GM10847 (cell line): Measurements from ENCODE around the gene ERBB4.

Experiments used
- POLR2A ChIP-seq: IDR thresholded peaks from 2 replicates; pipeline ENCODE4 v1.6.1; 2011; ENCODE audit not compliant: insufficient read length; ENCODE audit errors: extremely low read depth

Gene ERBB4

GRCh38 chr2:212484563-212485080 is 54.0 kb downstream of the ERBB4 start:
- TF ChIP-seq POLR2A: no peak

DNA sequence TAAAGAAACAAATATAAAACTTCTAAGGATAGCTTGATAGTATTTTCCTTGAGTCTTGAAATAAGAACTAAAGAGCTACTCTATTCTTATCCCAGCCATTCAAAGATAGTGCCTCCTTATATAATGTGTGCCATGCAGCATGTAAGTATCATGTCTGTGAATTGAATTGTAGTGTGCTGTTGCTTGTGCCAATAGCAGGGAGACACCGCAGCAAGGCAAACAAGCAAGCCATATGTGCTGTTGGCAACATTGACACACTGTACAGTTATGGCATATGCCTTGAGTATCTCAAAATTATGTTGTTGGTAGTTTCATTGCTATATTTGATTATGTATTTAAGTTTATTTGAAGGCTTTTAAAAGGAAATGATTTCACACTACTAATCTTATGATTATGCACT is 58.2 kb downstream of the ERBB4 start:
- TF ChIP-seq POLR2A: no peak

GRCh38 chr2:212477571-212477970 is 61.0 kb downstream of the ERBB4 start:
- TF ChIP-seq POLR2A: no peak

GRCh38 chr2:212473211-212473610 is 65.4 kb downstream of the ERBB4 start:
- TF ChIP-seq POLR2A: no peak

- TF ChIP-seq POLR2A: no peak
Observed at GRCh38 chr2:212465456-212465855, 73.1 kb downstream of the ERBB4 start.

DNA sequence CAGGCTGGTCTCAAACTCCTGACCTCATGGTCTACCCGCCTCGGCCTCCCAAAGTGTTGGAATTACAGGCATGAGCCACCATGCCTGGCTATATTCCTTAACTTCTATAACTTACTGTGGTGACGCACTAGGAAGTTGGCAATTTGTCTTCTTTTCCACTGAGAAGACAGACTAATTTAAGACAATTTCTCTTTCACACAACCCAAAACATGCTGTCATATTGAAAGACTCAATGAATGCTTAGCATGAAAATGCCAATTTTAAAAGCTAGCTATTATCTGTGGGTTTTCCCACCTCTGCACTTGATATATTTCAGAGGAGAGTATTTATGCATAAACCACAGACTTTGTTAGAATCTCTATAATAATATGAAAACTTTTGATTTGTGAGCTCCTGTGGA is 84.5 kb downstream of the ERBB4 start:
- no peak for TF ChIP-seq POLR2A

DNA sequence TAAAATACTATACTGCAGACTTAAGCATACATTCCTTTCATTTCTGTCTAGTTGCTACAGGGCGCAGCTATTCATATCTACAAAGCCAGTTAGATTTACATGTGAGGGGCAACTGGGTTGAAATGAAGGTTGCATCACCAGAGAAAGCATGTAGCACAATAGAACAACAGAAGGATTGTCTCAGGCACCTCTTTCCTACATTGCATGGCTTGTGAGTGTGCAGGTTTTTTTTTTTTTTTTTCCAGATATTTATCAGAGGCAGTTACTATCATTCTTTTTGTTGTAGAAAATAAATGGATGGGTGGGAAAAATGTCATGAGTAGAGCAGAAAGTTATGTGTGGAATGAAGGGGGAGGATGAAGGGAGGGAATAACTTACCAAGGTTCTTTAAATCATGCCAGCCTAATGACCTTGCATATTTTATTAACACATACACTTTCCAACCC is 86.8 kb downstream of the ERBB4 start:
- TF ChIP-seq POLR2A: no peak

DNA sequence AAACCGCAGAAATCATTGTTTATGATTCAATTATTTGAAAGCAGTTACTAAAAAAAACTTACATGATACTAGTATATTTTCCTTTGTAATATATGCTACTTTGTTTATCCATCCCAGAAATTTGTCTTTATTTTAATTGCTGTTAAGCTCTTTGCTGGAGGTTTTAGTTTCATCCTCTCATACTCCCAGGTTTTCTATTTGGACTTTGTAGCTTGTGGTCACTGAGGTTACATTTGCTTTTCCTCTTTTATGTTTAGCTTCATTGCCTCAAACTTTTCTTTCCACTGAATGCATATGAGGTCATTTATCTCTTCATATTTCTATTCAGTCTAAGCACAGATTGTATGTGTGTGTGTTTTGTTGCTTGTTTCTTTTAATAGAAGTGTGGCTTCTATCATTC is 89.9 kb downstream of the ERBB4 start:
- TF ChIP-seq POLR2A: no peak

DNA sequence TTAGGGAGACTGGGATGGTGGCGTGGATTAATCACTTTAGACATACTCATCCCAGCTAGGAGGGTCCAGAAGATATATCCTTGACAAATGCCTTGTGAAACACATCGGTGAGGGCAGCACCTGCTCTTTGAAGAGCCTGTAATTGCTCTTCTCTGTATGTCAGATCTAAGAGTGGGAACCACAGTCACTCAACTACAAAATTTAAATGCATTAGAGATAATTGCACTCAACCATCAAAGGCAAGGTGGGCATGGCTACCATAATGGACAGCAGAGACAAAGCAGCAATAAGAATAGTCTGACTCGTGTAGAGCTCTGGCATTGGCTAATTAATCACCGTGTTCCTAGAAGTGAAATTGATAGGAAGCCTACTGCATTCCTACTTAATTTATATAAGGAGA is 96.8 kb downstream of the ERBB4 start:
- no peak for TF ChIP-seq POLR2A

DNA sequence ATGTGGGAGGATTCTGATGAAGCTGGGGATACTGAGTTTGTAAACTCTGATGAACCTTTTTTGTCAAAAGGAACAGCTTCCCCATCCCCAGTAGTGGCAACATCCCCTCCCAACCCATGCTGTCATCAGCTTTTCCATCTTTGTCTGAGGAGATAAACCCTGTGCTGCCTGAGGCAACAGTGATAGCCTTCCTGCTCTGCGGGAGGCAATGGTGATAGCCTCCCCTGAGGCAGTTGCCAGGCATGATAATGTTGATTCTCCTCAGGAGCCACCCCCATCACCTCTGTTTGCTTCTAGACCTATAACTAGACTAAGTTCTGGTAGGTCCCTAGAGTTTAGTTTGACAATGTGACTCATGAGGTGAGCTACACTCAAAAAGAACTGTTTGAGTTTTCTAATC is 97.5 kb downstream of the ERBB4 start:
- no peak for TF ChIP-seq POLR2A

GRCh38 chr2:212428681-212429478 is 109.7 kb downstream of the ERBB4 start:
- no peak for TF ChIP-seq POLR2A

GRCh38 chr2:212427638-212428037 is 111.0 kb downstream of the ERBB4 start:
- TF ChIP-seq POLR2A: no peak

GRCh38 chr2:212426637-212427412 is 111.8 kb downstream of the ERBB4 start:
- TF ChIP-seq POLR2A: no peak

DNA sequence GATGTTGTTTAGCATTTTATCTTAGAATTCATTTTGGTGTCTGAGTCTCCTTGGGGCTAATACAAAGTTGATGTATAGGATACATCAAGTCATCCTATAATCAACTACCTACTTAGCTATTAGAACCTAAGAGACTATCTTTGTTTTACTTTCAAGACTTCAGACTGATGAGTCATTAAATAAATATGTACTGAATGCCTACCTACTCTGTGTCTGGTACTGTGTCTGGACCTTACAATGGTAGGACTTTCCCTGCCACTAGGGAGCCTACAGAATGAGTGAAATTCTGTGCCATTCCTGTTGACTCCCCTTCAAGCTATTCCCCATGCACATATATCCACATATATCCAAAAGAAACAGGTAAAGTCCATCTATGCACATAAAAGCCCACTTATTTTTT is 114.5 kb downstream of the ERBB4 start:
- no peak for TF ChIP-seq POLR2A

- no peak for TF ChIP-seq POLR2A
Observed at GRCh38 chr2:212423089-212423488, 115.5 kb downstream of the ERBB4 start.
